SK-N-DZ (cell line): Measurements from ENCODE around the gene METTL13.

ENCODE experiments used
- DNase-seq: peaks from one replicate; pipeline ENCODE4 v3.0.0-alpha.2; 2015; ENCODE audit warnings: low spot score

METTL13 gene

DNA sequence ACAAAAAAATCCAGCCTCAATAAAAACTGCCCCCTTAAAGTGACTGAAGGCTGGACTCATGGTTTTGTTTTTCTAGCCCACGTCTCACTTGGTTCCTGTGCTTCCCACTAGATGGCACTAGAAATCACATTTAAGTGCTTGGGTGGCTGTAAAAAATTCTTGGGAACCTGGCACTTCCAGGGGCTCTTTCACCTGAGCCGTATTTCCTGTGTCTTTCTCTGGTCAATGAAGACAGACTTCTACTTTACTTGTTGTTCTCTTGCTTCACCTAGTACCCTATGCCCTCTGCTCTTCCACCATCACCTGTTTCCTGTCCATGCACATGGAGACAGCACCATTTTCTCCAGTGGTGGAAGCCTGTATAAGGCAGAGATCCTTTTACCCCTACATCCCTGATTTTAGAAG, 20.0 kb downstream of the METTL13 start:
- DNase-seq = peak; percentile 53

- no peak for DNase-seq
These were observed 20.7 kb downstream of the METTL13 start for GRCh38 chr1:171802207-171802606.

DNA sequence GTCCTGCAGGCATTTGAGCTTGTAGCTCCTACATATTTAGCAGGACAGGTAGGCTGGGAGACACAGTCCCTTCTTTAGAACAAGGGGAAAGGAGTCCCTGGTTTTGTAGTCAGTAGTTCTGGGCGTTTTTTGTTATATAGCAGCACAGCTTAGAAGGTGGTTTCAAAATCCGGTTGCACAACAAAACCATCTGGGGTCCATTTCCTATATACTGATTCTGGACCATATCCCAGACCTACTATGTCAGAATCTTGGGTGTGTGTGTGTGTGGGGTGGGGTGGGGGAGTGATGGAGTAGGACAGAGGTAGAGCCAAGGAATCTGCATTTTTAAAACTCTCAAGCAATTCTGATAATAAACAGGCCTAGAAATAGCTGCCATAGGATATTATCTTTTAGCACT, 21.6 kb downstream of the METTL13 start:
- no peak for DNase-seq

DNA sequence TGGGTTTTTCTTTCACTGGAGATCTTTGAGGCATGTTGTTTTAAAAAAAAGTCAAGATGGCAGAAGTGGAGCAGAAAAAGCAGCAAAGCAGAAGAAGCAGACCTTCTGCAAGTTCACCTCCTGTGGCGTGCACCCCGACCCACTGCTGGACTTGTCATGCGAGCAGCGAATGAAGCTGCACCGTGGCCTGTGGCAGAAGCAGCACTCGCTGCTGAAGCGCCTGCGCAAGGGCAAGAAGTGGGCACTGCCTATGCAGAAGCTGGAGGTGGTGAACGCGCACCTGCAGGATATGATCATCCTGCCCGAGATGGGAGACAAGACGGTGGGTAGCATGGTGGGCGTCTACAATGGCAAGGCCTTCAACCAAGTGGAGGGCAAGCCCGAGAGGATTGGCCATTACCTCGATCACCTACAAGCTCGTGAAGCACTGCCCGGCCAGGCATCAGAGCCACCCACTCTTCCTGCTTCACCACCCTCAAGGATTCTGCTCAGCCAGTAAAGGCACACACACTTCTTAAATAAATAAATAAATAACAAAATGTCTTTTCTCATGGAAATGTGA, 22.1 kb downstream of the METTL13 start:
- DNase-seq = no peak

DNA sequence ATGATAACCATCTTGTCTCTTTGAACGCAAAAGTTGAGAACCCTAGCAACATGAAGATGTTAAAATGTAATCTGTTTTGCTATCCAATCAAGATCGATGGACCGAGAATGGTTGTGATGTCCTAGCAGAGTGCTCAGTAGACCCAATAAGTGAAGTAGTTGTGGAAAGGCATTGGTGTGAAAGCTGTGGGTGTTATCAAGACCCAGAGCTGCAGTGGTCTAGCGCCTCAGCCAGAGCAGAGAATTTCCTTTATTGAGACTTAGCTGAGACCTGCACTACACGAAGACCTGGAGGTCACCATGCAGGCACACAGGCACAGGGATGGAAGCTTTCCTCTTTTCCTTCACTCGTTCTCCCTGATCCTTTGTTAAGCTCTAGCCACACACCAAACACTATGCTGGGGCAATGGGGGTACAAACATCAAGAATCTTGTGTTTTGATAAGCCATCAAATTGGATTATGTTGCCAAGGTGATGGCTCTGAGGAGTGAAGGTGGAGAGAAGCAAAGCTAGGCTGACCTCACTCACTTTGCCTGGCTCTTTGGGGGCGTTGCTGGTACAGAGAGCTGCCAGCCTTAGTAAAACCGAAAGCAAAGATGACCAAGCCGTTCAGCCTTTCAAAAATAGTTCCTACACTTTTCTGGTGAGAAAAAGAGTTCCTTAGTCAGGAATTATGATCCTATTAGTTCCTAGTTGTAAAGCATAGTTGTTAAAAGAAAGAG, 24.1 kb downstream of the METTL13 start:
- DNase-seq = peak; percentile 46

DNA sequence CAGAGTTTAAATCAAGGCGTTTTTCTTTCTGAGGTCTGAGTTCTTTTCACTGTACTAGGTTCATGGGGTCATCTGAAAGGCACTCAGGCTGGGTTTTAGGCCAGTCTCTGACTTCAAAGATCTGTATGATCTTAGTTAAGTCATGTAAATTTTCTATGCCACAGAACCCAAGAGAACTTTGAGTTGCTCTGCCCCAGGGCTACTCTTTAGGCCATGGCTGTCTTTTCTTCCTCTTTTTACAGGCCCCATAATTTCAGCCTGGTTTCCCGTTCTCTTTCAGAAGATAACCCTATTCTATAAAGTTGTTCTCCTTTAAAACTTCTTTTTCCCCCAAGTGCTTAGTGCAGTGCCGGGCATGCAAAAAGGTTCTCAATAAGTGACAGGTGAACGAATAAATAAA, 26.1 kb downstream of the METTL13 start:
- no peak for DNase-seq

- no peak for DNase-seq
These were observed 28.4 kb downstream of the METTL13 start for GRCh38 chr1:171809834-171810233.

GRCh38 chr1:171811672-171812071, 30.2 kb downstream of the METTL13 start:
- no peak for DNase-seq

- no peak for DNase-seq
These were observed 33.2 kb downstream of the METTL13 start for GRCh38 chr1:171814692-171815091.

DNA sequence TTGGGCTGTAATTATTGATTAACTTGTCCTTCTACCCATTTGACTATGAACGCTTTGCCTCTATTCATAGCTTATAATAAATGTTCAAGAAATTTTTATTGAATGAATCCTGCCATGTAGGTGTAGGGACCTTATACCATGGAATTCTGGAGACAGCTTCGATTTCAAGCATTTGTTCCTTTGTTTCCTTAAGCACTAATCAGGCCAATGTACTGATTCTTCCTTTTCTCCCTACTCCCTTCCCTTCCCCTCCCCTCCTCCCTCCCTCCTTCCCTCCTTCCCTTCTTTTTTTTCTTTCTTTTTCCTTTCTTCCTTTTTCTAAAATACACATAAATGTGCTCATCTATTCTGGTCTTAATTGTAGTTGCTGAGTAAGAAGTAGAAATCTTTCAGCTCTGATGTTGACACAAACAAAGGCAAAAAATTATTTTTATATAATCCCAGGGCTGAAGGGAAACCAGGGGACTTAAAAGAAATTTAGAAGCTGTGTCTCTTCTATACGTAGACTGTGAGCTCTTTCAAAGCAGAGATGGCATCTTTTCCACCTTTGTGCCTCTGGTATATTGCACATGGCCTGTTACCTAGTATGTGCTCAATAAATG, 34.9 kb downstream of the METTL13 start:
- DNase-seq = no peak

- no peak for DNase-seq
These were observed 36.2 kb downstream of the METTL13 start for GRCh38 chr1:171817511-171818265.

DNA sequence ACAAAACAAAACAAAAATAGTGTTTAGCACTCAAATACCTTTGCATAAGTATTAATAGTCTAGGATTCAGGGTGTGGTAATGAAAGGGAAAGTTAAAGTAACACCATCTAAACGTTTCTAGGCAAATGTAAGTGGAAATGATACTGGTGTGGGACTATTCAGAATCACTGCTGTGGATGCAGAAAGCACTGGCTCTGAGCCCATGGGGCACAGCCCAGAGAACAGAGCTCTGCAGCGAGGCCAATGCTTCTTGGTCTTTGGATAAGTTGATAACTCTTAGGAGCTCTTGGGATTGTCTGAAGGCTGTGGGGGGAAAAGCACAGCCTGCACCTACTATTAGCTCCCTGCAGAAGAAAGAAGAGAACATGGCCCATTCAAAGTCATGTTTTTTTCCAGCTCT, 38.5 kb downstream of the METTL13 start:
- DNase-seq = no peak

DNA sequence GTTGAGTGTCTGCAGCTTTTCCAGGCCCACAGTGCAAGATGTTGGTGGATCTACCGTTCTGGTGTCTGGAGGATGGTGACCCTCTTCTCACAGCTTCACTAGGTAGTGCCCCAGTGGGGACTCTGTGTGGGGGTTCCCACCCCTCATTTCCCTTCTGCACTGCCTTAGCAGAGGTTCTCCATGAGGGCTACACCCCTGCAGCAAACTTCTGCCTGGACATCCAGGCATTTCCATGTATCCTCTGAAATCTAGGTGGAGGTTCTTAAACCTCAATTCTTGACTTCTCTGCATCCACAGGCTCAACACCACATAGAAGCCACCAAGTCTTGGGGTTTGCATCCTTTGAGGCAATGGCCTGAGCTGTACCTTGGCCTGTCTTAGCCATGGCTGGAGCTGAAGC, 45.5 kb downstream of the METTL13 start:
- no peak for DNase-seq

DNA sequence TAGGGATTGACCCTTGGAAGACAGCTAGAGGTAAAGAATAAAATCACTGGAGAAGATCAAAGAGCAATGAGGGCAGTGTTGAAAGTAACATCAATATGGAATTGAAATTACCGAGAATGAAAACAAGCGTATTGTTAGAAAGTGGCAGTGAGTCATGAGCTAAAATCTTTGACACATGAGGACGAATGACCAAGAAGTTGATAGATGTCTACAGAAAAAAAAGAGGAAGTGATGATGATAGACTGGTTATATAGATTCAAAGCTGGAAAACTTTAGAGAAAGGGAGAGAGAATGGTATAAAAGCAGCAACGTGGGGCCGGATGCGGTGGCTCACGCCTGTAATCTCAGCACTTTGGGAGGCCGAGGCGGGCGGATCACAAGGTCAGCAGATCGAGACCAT, 47.3 kb downstream of the METTL13 start:
- DNase-seq = no peak

- no peak for DNase-seq
These were observed 51.8 kb downstream of the METTL13 start for GRCh38 chr1:171833091-171833825.

GRCh38 chr1:171834821-171835220, 53.4 kb downstream of the METTL13 start:
- DNase-seq = no peak

DNA sequence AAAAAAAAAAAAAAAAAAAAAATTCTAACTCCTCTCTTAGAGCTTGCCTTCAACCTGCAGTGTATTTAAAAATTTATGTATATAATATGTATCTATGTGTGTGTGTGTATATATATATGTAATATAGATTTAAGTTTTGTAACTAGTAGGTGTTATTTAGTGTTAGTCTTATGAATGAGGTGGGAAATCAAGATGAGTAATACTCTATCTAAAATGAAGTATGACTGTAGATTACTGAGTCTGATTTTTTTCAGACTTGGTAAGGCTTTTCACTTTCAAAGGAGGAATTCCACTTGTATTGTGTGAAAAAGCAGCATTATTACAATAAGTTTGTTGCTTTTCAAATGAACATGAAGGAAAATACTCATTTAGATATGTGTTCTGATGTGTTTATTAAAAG, 54.4 kb downstream of the METTL13 start:
- no peak for DNase-seq

GRCh38 chr1:171841050-171841910, 59.8 kb downstream of the METTL13 start, which contains the start of gene DNM3:
DNM3 (plus strand) TSS chr1:171841498; CDS start chr1:171841657, 159 bp downstream.
- peak; percentile 82 for DNase-seq

GRCh38 chr1:171841931-171842761, 60.7 kb downstream of the METTL13 start:
- DNase-seq = peak; percentile 53

DNA sequence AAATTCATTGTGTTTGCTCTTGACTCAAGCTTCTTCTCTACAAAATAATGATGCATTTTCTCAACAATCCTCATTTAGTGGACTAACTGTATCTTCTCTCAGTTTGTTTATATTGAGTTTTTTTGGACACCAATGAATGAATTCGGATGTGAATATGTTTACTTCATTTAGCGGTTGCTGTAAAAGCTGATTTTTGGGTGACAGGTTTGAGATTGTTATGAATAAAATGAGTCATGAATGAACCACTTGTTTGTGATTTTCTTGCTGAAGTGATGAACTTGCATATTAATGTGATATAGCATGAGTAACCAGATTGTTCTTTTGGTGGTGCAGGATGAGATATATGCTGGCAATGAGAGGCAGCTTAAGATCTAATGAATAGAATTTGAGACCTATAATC, 62.9 kb downstream of the METTL13 start:
- DNase-seq = no peak
